HuH-7.5 (cell line): Measurements from ENCODE around the gene MAP7D1.
A peak's percentile ranks its signal among the peaks of the same experiment; 100 is the strongest.
"Not testable (repeated sequence)": the region's sequence is repeated elsewhere in the genome, so short reads cannot be mapped to it uniquely, and the experiment has no call there.

ENCODE experiments used
- DNase-seq: peaks from one replicate; pipeline ENCODE4 v3.0.0; 2011; ENCODE audit warnings: low spot score

The MAP7D1 gene

DNA sequence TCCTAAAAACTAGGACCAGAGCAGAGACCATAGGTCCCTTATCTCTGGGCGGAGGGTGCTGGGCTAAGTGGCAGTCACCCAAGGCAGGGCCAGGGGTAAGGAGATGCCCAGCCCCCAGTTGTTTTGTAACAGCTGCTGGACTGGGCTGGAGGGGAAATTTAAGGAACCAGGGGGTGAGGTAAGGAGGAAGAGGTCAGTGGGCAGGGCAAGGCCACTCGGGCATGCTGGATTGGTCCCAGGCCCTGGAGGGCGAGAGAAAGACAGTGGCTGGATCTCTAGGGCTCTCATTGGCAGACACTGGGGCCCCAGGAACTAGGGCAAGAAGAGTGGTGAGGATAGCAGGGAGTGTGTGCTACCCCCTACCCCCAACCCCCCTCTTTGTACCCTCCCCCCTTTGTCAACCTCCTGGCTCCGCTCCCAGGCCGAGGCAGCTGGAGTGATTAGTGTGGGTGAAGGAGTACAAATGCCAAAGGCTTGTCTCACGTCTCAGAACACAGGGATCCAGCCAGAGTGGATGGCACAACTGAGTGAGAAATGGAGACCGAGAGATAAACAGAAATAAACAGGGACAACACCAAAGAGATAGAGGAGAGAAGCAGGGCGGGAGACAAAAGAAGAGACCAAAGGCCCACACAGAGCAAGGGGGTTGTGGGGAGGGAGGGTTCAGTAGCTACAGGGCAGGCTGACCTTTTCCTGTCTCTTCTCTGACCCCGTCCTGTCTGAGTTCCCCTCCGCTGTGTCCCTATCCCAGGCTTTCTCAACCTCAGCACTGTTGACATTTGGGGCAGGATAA is 47.8 kb downstream of the MAP7D1 start:
- no peak for DNase-seq

DNA sequence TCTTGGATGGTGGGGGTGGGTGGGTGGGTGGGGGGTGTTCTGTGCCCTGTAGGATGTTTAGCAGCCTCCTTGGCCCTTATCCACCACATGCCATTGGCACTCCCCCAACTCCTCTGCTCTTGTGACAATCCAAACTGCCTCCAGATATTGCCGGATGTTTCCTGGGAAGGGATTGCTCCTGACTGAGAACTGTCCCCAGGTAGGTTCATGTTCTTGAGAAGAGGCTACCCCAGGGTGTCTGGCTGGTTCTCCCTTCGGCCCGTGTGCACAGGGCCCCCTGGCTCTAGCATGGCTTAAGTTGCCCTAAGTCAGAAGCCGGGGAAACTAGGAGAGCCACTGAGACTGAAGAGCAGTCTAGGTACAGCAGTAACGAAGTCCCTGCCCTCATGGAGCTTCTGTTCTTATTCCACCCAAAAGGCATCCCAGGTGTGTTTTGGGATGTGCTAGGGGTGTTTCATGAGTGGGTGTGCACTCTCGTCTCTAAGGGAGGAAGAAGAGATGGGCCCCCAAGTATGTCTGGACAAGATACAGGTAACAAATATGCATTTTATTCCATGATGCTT is 48.5 kb downstream of the MAP7D1 start:
- DNase-seq: no peak

DNA sequence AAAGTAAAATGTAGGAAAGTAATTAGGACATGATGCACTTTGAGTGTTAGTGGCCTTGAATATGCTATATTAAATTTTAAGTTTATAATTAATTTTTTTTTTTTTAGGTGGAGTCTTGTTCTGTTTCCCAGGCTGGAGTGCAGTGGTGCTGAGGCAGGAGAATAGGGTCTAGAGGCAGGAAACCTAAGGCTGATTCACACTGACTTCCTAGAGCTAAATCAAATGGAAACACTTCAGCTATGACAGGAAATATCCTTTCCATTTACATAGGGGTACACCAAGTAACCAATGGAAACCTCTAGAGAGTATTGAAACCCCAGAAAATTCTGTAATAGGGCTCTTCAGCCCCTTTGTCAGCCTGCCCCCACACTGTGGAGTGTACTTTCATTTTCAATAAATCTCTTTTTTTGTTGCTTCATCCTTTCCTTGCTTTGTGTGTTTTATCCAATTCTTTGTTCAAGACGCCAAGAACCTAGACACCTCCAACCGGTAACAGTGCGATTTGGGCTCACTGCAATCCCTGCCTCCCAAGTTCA is 50.4 kb downstream of the MAP7D1 start:
- DNase-seq: no peak

DNA sequence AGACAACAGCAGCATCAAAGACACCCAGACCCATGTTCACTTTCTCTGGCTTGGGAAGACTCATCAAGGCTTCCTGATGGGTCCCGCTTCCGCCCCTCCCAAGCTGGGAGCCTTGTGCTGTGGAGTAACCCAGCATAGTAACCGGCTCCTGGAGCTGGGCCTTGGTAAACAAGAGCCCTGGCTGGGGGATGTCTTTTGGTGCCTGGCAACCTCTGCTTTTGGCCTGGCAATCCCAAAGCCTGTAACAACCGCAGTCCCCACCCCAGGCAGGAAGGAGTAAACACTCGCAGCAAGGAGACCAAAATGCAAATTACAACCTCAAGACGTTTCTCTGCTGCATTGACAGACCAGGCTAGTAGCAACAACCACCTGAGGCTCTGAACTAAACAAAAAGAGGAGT is 51.4 kb downstream of the MAP7D1 start:
- DNase-seq: no peak

DNA sequence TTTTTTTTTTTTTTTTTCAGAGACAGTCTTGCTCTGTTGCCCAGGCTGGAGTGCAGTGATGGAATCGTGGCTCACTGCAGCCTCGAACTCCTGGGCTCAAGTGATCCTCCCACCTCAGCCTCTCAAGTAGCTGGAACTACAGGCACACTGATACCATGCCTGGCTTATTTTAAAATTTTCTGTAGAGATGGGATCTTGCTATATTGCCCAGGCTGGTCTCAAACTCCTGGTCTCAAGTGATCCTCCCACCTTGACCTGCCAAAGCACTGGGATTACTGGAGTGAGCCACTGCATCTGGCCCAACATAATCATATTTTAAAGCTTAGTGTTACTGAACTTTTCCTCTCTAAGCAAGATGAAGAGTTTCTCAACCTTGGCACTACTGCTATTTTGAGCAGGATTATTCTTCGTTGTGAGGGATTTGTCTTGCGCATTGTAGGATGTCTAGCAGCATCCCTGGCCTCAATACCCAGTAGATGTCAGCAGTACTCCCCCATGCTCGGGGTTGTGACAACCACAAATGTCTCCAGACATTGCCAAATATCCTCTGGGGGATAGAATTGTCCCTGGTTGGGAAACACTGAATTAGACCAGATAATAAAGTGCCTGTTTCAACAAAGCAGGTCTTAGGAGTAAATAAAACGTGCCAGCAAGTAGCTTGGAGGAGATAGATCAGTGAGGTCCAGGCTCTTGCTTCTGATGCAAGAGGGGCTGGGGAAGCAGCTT is 53.2 kb downstream of the MAP7D1 start:
- no peak for DNase-seq

DNA sequence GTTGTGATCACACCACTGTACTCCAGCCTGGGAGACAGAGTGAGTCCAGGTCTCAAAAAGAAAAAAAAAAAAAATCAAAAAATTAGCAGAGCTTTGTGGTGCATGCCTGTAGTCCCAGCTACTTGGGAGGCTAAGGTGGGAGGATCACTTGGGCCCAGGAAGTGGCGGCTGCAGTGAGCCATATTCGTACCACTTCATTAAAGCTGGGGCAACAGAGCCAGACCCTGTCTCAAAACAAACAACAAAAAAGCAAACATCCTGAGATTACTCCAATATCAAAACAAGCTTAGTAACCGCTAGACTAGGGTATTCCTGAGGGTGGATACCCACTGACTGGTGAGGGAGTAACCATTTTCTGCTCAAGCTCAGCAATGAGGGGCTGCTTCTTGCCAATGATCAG is 55.3 kb downstream of the MAP7D1 start:
- DNase-seq: no peak

DNA sequence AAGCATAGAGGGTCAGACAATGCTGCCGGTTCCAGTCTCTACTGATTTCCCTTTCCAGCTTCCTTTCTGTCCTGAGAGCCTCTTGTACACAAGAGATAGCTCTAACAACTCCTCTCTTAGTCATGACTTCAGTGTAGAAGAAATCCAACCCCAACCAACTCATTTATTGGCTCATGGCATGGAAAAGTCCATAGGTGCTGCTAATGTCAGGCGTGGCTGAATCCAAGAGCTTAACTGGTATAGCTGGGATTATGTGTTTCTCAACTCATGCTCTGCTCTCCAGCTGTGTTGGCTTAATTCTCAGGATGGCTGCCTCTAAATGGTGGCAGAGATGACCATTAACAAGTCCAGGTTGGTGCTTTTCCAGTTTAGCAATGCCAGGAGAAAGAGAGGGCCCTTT is 55.9 kb downstream of the MAP7D1 start:
- no peak for DNase-seq

DNA sequence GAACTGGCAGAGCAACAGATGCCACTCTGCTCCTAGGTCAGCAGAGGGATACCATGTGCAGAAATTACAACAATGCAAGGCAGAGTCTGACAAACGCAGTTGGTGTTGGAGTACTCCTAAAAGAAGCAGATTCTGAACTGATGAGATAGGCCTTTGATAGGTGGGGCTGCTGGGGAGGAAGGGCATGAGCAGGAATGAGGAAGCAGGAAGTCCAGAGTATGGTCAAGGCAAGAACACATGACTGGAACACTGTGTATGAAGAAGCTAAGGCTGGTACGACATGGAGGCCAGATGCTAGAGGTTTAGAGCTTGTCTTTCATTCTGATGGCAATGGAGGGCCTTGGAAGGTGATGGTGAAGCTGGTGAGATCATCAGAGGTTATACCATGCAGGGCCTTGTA is 56.8 kb downstream of the MAP7D1 start:
- no peak for DNase-seq

DNA sequence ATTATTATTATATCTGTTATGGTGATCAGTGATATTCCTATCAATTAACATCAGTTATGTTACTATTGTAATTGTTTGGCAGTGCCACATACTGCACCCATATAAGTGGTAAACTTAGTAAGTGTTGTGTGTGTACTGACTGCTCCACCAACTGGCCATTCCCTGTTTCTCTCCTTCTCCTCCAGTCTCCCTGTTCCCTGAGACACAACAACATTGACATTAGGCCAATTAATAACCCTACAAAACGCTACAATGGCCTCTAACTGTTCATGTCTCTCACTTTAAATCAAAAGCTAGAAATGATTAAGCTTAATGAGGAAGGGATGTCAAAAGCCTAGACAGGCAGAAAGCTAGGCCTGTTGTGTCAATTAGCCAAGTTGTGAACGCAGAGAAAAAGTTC is 61.7 kb downstream of the MAP7D1 start:
- DNase-seq: no peak

DNA sequence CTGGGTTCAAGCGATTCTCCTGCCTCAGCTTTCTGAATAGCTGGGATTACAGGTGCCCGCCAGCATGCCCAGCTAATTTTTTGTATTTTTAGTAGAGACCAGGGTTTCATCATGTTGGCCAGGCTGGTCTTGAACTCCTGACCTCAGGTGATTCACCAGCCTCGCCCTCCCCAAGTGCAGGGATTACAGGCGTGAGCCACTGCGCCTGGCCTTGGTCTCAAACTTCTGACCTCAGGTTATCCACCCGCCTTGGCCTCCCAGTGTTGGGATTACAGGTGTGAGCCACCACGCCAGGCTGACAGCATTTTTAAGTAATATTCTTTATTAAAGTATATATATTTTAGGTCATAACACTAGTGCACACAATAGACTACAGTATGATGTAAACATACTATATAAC is 65.9 kb downstream of the MAP7D1 start:
- not testable (repeated sequence) for DNase-seq

DNA sequence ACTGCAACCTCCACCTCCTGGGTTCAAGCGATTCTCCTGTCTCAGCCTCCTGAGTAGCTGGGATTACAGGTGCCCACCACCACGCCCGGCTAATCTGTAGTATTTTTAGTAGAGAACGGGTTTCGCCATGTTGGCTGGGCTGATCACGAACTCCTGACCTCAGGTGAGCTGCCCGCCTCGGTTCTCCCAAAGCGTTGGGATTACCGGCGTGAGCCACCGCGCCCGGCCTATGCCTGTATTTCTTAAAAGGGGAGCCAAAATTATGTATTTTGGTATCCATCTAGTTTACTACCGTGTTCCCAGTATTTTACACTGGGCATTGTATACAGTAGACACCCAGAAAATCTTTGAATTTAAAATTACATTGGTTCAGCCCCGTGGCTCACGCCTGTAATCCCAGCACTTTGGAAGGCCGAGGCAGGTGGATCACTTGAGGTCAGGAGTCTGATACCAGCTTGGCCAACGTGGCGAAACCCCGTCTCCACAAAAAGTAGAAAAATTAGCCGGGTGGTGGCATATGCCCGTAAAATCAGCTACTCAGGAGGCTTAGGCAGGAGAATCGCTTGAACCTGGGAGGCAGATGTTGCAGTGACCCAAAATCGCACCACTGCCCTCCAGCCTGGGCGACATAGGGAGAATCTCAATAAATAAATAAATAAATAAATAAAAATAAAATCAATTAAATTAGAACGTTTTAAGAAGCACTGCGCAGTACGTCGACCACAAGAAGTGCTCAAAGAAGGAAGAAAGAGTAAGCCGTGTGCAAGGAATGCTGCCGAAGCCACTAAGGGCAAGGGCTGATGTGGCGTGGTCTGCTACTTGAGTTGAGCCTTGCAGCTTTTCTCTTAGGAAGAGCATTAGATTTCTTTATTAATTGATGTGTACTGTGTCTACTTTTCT is 66.8 kb downstream of the MAP7D1 start:
- DNase-seq: no peak

DNA sequence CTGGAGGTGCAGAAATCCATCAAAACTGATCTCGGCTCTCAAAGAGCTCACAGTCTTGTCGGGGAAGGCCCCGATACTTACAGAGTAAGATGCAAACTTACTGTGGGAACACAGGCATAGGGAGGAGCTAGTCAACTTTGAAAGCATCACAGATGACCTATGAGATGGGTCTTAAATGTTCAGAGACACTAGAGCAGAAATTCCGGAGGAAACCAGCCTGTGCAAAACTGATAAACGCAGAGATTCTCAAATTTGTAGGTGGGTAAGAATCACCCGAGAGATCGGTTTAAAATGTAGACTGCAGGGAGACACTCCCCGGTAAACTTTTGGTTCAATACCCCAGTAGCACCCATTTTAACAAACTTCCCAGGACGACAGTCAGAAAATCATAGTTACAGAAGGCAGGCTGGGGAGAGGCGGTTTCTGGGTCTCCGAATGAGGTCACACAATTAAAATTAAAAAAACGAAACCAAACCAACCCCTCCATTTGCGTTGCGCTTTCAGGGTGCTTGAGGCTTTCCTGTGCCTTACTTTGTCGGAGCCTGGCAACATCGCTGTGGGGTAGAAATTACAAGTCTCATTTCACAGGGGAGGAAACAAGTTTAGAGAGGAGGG is 67.5 kb downstream of the MAP7D1 start:
- peak; percentile 33 for DNase-seq

DNA sequence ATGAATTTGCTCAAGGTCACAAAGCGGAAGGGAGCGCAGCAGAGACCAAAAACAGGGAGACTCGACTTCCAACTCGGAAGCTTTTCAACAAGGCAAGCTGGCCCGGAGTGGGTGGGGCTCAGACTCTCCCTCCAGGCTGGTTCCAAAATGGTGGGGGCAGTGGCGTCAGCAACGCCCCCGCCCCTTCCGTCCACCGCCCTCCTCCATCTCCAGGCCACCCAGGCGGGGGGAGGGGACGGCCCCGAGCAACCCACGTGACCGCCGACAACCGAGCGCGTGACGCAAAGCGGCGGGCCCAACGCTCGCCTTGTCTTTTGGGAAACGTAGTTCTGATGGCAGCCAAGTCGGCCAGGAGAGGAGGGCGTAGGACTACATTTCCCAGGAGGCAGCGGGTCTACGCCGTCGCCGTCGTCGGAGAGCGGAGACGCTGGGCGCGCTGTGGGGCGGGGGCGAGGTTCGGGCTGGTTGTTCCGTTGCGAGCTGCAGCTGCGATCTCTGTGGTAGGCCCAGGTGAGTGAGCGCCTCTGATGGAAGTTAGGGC is 68.1 kb downstream of the MAP7D1 start, which contains the start of gene THRAP3:
THRAP3 (plus strand) TSS at position 448 of the 541 bp plus-strand sequence. CDS start 58,121 bp downstream, outside the sequence.
- peak; percentile 90 for DNase-seq

DNA sequence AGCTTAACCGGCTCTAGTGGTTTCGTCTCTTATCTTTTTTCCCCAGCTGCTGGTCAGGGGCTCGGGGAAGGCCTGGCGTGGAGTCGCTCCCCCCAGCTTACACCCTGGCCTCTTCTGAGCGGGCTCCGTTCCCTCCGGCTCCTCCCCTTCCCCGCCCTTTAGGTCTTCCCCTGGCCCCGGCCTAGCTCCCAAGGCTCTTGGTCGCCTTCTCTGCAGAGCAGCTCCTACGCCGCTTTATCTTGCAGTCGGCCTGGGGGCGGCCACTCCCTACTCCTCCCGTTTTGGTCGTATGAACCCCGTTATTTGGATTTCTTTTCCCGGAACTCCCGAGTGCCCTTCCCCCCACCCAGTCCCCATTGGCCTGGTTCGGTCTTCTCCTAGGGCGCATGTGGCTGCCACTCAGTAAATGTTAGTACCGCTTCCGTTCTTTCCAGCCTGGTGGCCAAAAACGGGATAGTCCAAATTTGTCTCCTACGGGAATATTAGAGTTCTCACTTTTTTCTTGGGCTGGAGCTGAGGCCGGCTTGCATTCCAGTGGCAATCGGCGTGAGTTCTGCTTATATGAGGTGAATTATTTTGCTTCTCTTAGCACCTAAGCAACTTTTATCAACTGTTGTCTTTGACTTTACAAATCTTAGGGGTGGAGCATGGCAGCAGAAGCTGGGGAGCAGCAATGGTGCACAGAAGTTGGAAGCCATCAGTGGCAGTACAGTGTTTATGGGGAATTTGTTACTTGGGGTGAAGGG is 68.8 kb downstream of the MAP7D1 start:
- DNase-seq: peak; percentile 63

DNA sequence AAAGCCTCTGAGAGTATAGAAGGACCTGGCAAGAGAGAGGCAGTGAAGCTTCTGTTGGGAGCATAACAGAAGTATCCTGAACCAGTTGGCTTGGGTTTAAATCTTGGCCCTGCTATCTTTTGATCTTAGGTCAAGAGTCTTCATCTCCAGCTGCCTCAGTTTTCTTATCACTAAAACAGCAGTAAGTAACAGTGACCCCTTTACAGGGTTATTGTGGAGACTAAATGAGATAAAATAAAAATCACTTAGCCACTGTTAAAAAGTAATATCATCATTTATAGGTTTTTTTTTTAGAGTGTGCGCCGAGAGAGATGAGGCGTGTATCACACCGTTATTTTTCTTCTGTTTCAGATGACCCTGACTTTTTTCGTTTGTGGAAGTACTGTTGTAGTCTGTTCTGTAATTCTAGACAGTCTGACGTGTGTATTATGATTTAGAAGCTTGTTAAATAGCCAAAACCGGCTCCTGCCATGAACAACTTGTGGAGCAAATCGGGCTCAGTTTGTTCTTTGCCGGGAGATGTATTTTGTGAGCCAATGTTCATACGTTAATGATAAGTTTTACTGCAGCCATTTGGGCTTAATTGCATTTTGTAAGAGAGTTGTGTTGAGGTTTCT is 69.4 kb downstream of the MAP7D1 start:
- DNase-seq: no peak

DNA sequence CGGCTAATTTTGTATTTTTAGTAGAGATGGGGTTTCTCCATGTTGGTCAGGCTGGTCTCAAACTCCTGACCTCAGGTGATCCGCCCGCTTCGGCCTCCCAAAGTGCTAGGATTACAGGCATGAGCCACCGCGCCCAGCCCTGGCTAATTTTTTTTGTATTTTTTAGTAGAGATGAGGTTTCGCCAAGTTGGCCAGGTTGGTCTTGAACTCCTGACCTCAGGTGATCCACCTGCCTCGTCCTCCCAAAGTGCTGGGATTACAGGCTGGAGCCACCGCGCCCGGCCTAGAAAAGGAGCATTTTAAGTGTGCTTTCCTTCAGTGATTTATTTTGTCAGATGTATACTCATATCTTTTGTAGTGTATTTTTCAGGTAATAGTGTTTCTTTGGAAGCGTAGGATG is 74.3 kb downstream of the MAP7D1 start:
- DNase-seq: not testable (repeated sequence)
